Suprapubic skin (tissue), 4 donors: ENCODE data around the gene CTNNA3. TPM values are rescaled to one million over a fixed set of nuclear protein-coding genes. Genes with fewer than 3 reads are reported as not detected.

Experiments used
- DNase-seq, 2 donors: peaks; one replicate each; pipeline ENCODE4 v3.0.0-alpha.2; 2019; ENCODE audit warnings: low spot score in 2 of 2
- H3K27ac ChIP-seq: fragments of 200-600 bp; sonication (generic); one replicate; pipeline ENCODE4 v1.5.1; 2019
- H3K27me3 ChIP-seq: fragments of 200-600 bp; sonication (generic); one replicate; pipeline ENCODE4 v1.5.1; 2019
- H3K36me3 ChIP-seq: fragments of 200-600 bp; sonication (generic); one replicate; pipeline ENCODE4 v1.5.1; 2019
- H3K4me1 ChIP-seq: fragments of 200-600 bp; sonication (generic); one replicate; pipeline ENCODE4 v1.5.1; 2019
- H3K4me3 ChIP-seq: fragments of 200-600 bp; sonication (generic); one replicate; pipeline ENCODE4 v1.5.1; 2019; ENCODE audit warnings: mild to moderate bottlenecking
- H3K9me3 ChIP-seq: fragments of 200-600 bp; sonication (generic); one replicate; pipeline ENCODE4 v1.5.1; 2019
- EP300 ChIP-seq: sonication (generic); formaldehyde crosslinking; IDR thresholded peaks from one replicate; pipeline ENCODE4 v1.6.1; 2017; ENCODE audit warnings: antibody characterized with exemption
- POLR2A ChIP-seq, 2 donors: fragments of 450-650 bp; IDR thresholded peaks; one replicate each; pipeline ENCODE4 v1.6.1; 2017; ENCODE audit warnings: antibody characterized with exemption in 2 of 2, mild to moderate bottlenecking in 2 of 2, moderate library complexity in 2 of 2
- POLR2AphosphoS5 ChIP-seq, 3 donors: sonication (generic); formaldehyde crosslinking; IDR thresholded peaks; one replicate each; pipeline ENCODE4 v1.6.1; 2017; ENCODE audit warnings: antibody characterized with exemption in 3 of 3
- WGBS: methylation state at CpG from one replicate; pipeline ENCODE4 v1.1.5; 2018; 5-methylcytosine and 5-hydroxymethylcytosine counted together
- total RNA-seq, 4 donors: library from RNA; depleted of rRNA; stranded (reverse); fragments of >200 nt; gene quantifications; one replicate each; pipeline ENCODE4 v1.1.0, GENCODE V29; 2016
- TF ChIP-seq, protein P1 (sequence below), 2 donors: fragments of 200-600 bp in 1 of 2; fragments of 450-650 bp in 1 of 2; sonication (generic) in 1 of 2; IDR thresholded peaks; one replicate each; pipeline ENCODE4 v1.5.1; 2016 to 2019; ENCODE audit warnings: antibody characterized with exemption in 2 of 2, mild to moderate bottlenecking in 1 of 2, moderate library complexity in 1 of 2

Gene CTNNA3
- total RNA-seq, 4 donors from 2014 or later, result 0.08 to 0.29 (median 0.21) TPM

- Histone ChIP-seq H3K27ac (no peak overlapping the region), H3K36me3 (no peaks in the 10 kb centered on the region), H3K27me3 (no peaks in the 10 kb centered on the region), H3K4me1 (no peaks in the 10 kb centered on the region), H3K4me3 (no peak overlapping the region), H3K9me3 (no peaks in the 10 kb centered on the region)
- WGBS, result 70% methylated on average over 1 of the region's 1 CpG
- no peak for DNase-seq
- TF ChIP-seq POLR2AphosphoS5 (IDR thresholded peaks at IDR 0.05), result no peak
- TF ChIP-seq POLR2A (IDR thresholded peaks at IDR 0.05), result no peak
- TF ChIP-seq, protein P1, sequence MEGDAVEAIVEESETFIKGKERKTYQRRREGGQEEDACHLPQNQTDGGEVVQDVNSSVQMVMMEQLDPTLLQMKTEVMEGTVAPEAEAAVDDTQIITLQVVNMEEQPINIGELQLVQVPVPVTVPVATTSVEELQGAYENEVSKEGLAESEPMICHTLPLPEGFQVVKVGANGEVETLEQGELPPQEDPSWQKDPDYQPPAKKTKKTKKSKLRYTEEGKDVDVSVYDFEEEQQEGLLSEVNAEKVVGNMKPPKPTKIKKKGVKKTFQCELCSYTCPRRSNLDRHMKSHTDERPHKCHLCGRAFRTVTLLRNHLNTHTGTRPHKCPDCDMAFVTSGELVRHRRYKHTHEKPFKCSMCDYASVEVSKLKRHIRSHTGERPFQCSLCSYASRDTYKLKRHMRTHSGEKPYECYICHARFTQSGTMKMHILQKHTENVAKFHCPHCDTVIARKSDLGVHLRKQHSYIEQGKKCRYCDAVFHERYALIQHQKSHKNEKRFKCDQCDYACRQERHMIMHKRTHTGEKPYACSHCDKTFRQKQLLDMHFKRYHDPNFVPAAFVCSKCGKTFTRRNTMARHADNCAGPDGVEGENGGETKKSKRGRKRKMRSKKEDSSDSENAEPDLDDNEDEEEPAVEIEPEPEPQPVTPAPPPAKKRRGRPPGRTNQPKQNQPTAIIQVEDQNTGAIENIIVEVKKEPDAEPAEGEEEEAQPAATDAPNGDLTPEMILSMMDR (IDR thresholded peaks at IDR 0.05), result no peak
- TF ChIP-seq EP300, result no peak
These were observed 1797.9 kb downstream of the CTNNA3 start for GRCh38 chr10:65898055-65898454.

- WGBS, result 77% methylated on average over 7 of the region's 7 CpGs
- Histone ChIP-seq H3K9me3 (no peaks in the 10 kb centered on the region), H3K36me3 (no peaks in the 10 kb centered on the region), H3K4me3 (no peak overlapping the region), H3K27ac (no peak overlapping the region), H3K27me3 (no peaks in the 10 kb centered on the region), H3K4me1 (no peaks in the 10 kb centered on the region)
- DNase-seq, result no peak
- TF ChIP-seq POLR2AphosphoS5 (IDR thresholded peaks at IDR 0.05) (no peak), POLR2A (IDR thresholded peaks at IDR 0.05) (no peak), EP300 (no peak)
- TF ChIP-seq, protein P1 (IDR thresholded peaks at IDR 0.05), result no peak
These were observed 1801.0 kb downstream of the CTNNA3 start for GRCh38 chr10:65894961-65895360.

GRCh38 chr10:65894379-65894778 is 1801.6 kb downstream of the CTNNA3 start:
- no peak for TF ChIP-seq POLR2A (IDR thresholded peaks at IDR 0.05)
- no peak for TF ChIP-seq EP300
- TF ChIP-seq, protein P1 (IDR thresholded peaks at IDR 0.05), result no peak
- no peak for TF ChIP-seq POLR2AphosphoS5 (IDR thresholded peaks at IDR 0.05)
- H3K4me1 ChIP-seq, result no peaks in the 10 kb centered on the region
- DNase-seq, result no peak
- H3K4me3 ChIP-seq, result no peak overlapping the region
- 81% methylated on average over 4 of the region's 4 CpGs for WGBS
- no peaks in the 10 kb centered on the region for H3K9me3 ChIP-seq
- no peaks in the 10 kb centered on the region for H3K27me3 ChIP-seq
- no peaks in the 10 kb centered on the region for H3K36me3 ChIP-seq
- no peak overlapping the region for H3K27ac ChIP-seq

DNA sequence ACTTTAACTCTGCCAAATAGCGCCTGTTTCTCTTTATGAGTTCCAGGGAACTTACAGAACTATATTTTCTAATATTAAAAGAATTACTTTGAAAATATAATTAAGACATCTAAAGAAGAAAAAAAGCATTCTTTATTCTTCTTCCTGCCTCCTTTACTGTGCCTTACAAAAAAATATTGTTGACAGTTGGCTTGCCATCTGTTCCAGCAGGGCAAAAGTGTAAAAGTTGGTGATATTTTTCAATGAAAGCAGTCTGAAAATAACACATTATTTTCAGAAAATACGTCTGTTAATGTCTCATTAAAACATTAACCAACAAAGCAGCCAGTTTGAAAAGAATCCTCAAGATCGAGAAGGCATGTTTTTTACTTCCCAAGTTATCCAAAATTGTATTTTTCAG is 1802.3 kb downstream of the CTNNA3 start:
- Histone ChIP-seq H3K36me3 (no peaks in the 10 kb centered on the region), H3K4me3 (no peak overlapping the region), H3K9me3 (no peaks in the 10 kb centered on the region), H3K27me3 (no peaks in the 10 kb centered on the region), H3K4me1 (no peaks in the 10 kb centered on the region), H3K27ac (no peak overlapping the region)
- WGBS, result 61% methylated on average over 3 of the region's 3 CpGs
- DNase-seq, result no peak
- TF ChIP-seq EP300 (no peak), POLR2AphosphoS5 (IDR thresholded peaks at IDR 0.05) (no peak), POLR2A (IDR thresholded peaks at IDR 0.05) (no peak)
- TF ChIP-seq, protein P1 (IDR thresholded peaks at IDR 0.05), result no peak

DNA sequence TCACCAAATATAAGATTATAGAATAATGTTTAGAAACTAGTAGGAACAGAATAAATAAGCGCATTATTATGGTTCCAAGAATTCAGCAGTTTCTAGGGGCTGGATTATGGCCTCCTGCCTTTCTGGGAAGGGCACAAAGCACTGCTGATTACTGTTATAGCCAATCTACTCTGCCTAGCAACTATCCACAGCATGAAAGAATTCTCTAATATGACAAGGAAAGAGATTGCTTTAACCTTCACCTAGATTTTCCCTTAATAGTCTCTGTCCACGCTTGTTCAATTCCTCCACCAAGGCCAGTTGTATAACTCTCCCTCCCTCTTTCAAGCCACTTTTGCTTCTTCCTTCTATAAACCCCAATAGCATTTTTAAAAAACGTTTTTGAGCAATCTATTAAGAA is 1803.7 kb downstream of the CTNNA3 start:
- Histone ChIP-seq H3K4me1 (no peaks in the 10 kb centered on the region), H3K9me3 (no peaks in the 10 kb centered on the region), H3K36me3 (no peaks in the 10 kb centered on the region), H3K27ac (no peak overlapping the region), H3K27me3 (no peaks in the 10 kb centered on the region), H3K4me3 (no peak overlapping the region)
- TF ChIP-seq, protein P1 (IDR thresholded peaks at IDR 0.05), result no peak
- TF ChIP-seq POLR2AphosphoS5 (IDR thresholded peaks at IDR 0.05), result no peak
- no peak for TF ChIP-seq EP300
- TF ChIP-seq POLR2A (IDR thresholded peaks at IDR 0.05), result no peak
- DNase-seq, result no peak
- WGBS, result 87% methylated on average over 3 of the region's 3 CpGs
